ENCODE results near the gene MYRIP. TPM values are rescaled to one million over a fixed set of nuclear protein-coding genes. Genes with fewer than 3 reads are reported as not detected.
A peak's percentile ranks its signal among the peaks of the same experiment; 100 is the strongest.

The MYRIP gene
- polyA plus RNA-seq, 1 of the 3 experiments (the other 2 are of a cell fraction) = 1.2 TPM

DNA sequence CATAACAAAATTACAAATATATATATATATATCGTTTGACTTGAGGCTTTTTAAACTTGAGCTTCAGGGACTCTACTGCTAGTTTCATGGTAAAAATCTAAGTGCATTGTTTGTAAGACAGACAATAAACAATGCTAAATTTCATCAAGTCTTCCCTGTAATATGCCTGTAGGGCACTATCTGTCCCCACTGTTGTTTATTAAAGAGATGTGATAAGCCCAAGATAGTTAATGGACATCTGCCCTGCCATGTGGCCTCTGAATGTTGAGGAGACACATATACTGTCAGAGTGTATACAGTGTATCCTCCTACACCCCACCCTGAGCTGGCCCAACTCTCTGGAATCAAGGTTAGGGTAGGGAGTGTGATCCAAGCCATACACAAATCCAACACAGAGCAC, 485.0 kb downstream of the MYRIP start:
- CTCF ChIA-PET = interaction anchor here (1.0 kb wide), 2 partner anchors 14 to 23 kb away, joined by 3 to 6 read pairs; no protein-coding TSS in a partner anchor
- DNase-seq = peak; percentile 58
- peaks cover 0 to 3% of the 10 kb centered on the region in 2 experiments; a peak in 1 of 4 replicates for H3K4me1 ChIP-seq (ENCODE audit: control insufficient read depth in 1 of 2, insufficient read depth in 2 of 2, low read depth in 1 of 2, low read length in 1 of 2)
- no peak overlapping the region for H3K4me3 ChIP-seq (ENCODE audit: low read depth in 2 of 2, low read length in 1 of 2)
- POLR2A ChIA-PET = no interaction called here
- TF ChIP-seq CHD2 (IDR thresholded peaks at IDR 0.05; ENCODE audit: low read length, partially characterized antibody) = peak; percentile 30
- peak; percentile 68 for TF ChIP-seq GATA2 (CRISPR knock-in tag; IDR thresholded peaks at IDR 0.05)
- TF ChIP-seq RCOR1 (IDR thresholded peaks at IDR 0.05; ENCODE audit: low read length) = peak; percentile 70; the same call in 1 of the 2 replicates
- TF ChIP-seq EP300 (IDR thresholded peaks at IDR 0.05; ENCODE audit: borderline replicate concordance in 1 of 2, low read depth in 1 of 2, low read length in 1 of 2) = peak in 1 of 2 experiments; percentile 68; a peak in 1 of 4 replicates
- no peak for TF ChIP-seq TAF1 (IDR thresholded peaks at IDR 0.05; ENCODE audit: borderline replicate concordance, low read depth, low read length)
- TF ChIP-seq FOXJ3 (CRISPR knock-in tag; IDR thresholded peaks at IDR 0.05) = peak; percentile 44; the same call in 1 of the 2 replicates
- TF ChIP-seq, protein P1, sequence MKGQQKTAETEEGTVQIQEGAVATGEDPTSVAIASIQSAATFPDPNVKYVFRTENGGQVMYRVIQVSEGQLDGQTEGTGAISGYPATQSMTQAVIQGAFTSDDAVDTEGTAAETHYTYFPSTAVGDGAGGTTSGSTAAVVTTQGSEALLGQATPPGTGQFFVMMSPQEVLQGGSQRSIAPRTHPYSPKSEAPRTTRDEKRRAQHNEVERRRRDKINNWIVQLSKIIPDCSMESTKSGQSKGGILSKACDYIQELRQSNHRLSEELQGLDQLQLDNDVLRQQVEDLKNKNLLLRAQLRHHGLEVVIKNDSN (IDR thresholded peaks at IDR 0.05; ENCODE audit: borderline replicate concordance, low read depth) = no peak
- no peaks in the 10 kb centered on the region for H3K9me2 ChIP-seq
- no peaks in the 10 kb centered on the region for H3K27me3 ChIP-seq (ENCODE audit: insufficient read depth)
- H4K20me1 ChIP-seq (ENCODE audit: insufficient read depth) = no peaks in the 10 kb centered on the region
- H3K27ac ChIP-seq (ENCODE audit: low read depth in 2 of 2, low read length in 1 of 2) = no peak overlapping the region
- H3F3A ChIP-seq (replicated peaks; ENCODE audit: insufficient read depth) = no peaks in the 10 kb centered on the region
- H3K4me2 ChIP-seq = no peak overlapping the region
- no peak overlapping the region for H3K9ac ChIP-seq
- no peaks in the 10 kb centered on the region for H3K36me3 ChIP-seq (replicated peaks in 1 of 2; ENCODE audit: control insufficient read depth in 1 of 2, insufficient read depth in 2 of 2, low read length in 1 of 2)
- WGBS (ENCODE audit: low lambda C conversion rate) = 21% methylated on average over 1 of the region's 1 CpG
- no peaks in the 10 kb centered on the region for H3K79me2 ChIP-seq (ENCODE audit: insufficient read depth)
- H2AFZ ChIP-seq (ENCODE audit: low read depth) = no peak overlapping the region
- H3K9me3 ChIP-seq = no peaks in the 10 kb centered on the region

DNA sequence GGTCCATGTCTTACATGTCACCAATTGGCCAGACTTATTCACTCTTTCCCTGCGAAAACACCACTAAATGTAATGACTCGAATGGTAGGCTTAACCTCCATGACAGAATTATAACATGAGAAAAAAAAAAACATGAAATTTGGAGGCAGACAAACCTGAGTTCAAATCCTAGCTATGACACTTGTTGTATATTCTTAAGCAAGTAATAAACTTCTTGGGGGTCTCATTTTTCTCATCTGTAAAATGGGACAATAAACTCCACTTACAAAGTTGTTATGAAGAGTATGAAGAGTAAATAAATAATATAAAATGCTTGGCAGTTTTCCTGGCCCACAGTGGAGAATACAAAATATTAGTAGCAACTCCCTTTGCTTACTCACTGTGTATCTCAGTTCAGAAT, 488.7 kb downstream of the MYRIP start:
- no peaks in the 10 kb centered on the region for H3K36me3 ChIP-seq (replicated peaks in 1 of 2; ENCODE audit: control insufficient read depth in 1 of 2, insufficient read depth in 2 of 2, low read length in 1 of 2)
- H3K9ac ChIP-seq = no peak overlapping the region
- ChIA-PET CTCF (interaction anchor here (3.3 kb wide), 1 partner anchor 10 kb away, joined by 14 read pairs; the partner anchor contains the start of gene EIF1B), POLR2A (no interaction called here)
- no peaks in the 10 kb centered on the region for H3F3A ChIP-seq (replicated peaks; ENCODE audit: insufficient read depth)
- H3K27ac ChIP-seq (ENCODE audit: low read depth in 2 of 2, low read length in 1 of 2) = no peak overlapping the region
- H3K4me3 ChIP-seq (ENCODE audit: low read depth in 2 of 2, low read length in 1 of 2) = no peak overlapping the region
- DNase-seq = no peak
- peaks cover 0 to 3% of the 10 kb centered on the region in 2 experiments; a peak in 1 of 4 replicates for H3K4me1 ChIP-seq (ENCODE audit: control insufficient read depth in 1 of 2, insufficient read depth in 2 of 2, low read depth in 1 of 2, low read length in 1 of 2)
- no peak for TF ChIP-seq TCF12 (IDR thresholded peaks at IDR 0.05)
- no peak for TF ChIP-seq GATA2 (CRISPR knock-in tag; IDR thresholded peaks at IDR 0.05)
- TF ChIP-seq FOSL2 (IDR thresholded peaks at IDR 0.05; ENCODE audit: borderline replicate concordance, low read depth) = no peak
- TF ChIP-seq, protein P2, sequence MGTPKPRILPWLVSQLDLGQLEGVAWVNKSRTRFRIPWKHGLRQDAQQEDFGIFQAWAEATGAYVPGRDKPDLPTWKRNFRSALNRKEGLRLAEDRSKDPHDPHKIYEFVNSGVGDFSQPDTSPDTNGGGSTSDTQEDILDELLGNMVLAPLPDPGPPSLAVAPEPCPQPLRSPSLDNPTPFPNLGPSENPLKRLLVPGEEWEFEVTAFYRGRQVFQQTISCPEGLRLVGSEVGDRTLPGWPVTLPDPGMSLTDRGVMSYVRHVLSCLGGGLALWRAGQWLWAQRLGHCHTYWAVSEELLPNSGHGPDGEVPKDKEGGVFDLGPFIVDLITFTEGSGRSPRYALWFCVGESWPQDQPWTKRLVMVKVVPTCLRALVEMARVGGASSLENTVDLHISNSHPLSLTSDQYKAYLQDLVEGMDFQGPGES (IDR thresholded peaks at IDR 0.05; ENCODE audit: low read depth, low read length) = no peak
- no peak for TF ChIP-seq FOXM1 (IDR thresholded peaks at IDR 0.05; ENCODE audit: low read depth)
- no peak for TF ChIP-seq MXI1 (IDR thresholded peaks at IDR 0.05; ENCODE audit: low read depth, low read length)
- TF ChIP-seq, protein P3, sequence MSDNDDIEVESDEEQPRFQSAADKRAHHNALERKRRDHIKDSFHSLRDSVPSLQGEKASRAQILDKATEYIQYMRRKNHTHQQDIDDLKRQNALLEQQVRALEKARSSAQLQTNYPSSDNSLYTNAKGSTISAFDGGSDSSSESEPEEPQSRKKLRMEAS (IDR thresholded peaks at IDR 0.05; ENCODE audit: low read depth) = no peak
- no peak for TF ChIP-seq GABPA (IDR thresholded peaks at IDR 0.05; ENCODE audit: low read depth)
- TF ChIP-seq EZH2phosphoT487 (IDR thresholded peaks at IDR 0.05; ENCODE audit: borderline replicate concordance, low read depth) = no peak
- no peak for TF ChIP-seq ELF1 (IDR thresholded peaks at IDR 0.05)
- TF ChIP-seq MEF2A (IDR thresholded peaks at IDR 0.05; ENCODE audit: borderline replicate concordance, low read depth) = no peak
- TF ChIP-seq NRF1 (IDR thresholded peaks at IDR 0.05; ENCODE audit: low read depth, low read length) = no peak
- TF ChIP-seq FOXJ3 (CRISPR knock-in tag; IDR thresholded peaks at IDR 0.05) = no peak
- no peak for TF ChIP-seq POLR2AphosphoS5 (IDR thresholded peaks at IDR 0.05; ENCODE audit: low read depth, low read length)
- no peak for TF ChIP-seq NFIC (IDR thresholded peaks at IDR 0.05; ENCODE audit: borderline replicate concordance)
- no peak for TF ChIP-seq SMC3 (IDR thresholded peaks at IDR 0.05; ENCODE audit: low read depth, low read length)
- TF ChIP-seq, protein P4, sequence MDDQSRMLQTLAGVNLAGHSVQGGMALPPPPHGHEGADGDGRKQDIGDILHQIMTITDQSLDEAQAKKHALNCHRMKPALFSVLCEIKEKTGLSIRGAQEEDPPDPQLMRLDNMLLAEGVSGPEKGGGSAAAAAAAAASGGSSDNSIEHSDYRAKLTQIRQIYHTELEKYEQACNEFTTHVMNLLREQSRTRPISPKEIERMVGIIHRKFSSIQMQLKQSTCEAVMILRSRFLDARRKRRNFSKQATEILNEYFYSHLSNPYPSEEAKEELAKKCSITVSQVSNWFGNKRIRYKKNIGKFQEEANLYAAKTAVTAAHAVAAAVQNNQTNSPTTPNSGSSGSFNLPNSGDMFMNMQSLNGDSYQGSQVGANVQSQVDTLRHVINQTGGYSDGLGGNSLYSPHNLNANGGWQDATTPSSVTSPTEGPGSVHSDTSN (IDR thresholded peaks at IDR 0.05) = no peak
- no peak for TF ChIP-seq SIN3A (IDR thresholded peaks at IDR 0.05; ENCODE audit: borderline replicate concordance, low read depth, low read length)
- TF ChIP-seq, protein P5, sequence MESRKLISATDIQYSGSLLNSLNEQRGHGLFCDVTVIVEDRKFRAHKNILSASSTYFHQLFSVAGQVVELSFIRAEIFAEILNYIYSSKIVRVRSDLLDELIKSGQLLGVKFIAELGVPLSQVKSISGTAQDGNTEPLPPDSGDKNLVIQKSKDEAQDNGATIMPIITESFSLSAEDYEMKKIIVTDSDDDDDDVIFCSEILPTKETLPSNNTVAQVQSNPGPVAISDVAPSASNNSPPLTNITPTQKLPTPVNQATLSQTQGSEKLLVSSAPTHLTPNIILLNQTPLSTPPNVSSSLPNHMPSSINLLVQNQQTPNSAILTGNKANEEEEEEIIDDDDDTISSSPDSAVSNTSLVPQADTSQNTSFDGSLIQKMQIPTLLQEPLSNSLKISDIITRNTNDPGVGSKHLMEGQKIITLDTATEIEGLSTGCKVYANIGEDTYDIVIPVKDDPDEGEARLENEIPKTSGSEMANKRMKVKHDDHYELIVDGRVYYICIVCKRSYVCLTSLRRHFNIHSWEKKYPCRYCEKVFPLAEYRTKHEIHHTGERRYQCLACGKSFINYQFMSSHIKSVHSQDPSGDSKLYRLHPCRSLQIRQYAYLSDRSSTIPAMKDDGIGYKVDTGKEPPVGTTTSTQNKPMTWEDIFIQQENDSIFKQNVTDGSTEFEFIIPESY (IDR thresholded peaks at IDR 0.05; ENCODE audit: borderline replicate concordance, low read depth) = no peak
- no peak for TF ChIP-seq JUND (IDR thresholded peaks at IDR 0.05)
- no peak overlapping the region for H3K4me2 ChIP-seq
- H3K79me2 ChIP-seq (ENCODE audit: insufficient read depth) = no peaks in the 10 kb centered on the region
- no peaks in the 10 kb centered on the region for H3K9me2 ChIP-seq
- no peaks in the 10 kb centered on the region for H3K27me3 ChIP-seq (ENCODE audit: insufficient read depth)
- WGBS (ENCODE audit: low lambda C conversion rate) = 58% methylated on average over 2 of the region's 2 CpGs
- no peaks in the 10 kb centered on the region for H3K9me3 ChIP-seq
- H2AFZ ChIP-seq (ENCODE audit: low read depth) = no peak overlapping the region
- no peaks in the 10 kb centered on the region for H4K20me1 ChIP-seq (ENCODE audit: insufficient read depth)

Measured in SK-N-SH (cell line).